IPS-15b (cell line): ENCODE results near the gene LRRC36.

Experiments
- H3K27me3 ChIP-seq: one replicate; pipeline ENCODE4 v1.6.1; 2013; ENCODE audit warnings: low read length; ENCODE audit not compliant: control insufficient read depth, insufficient read depth
- H3K36me3 ChIP-seq: one replicate; pipeline ENCODE4 v1.6.1; 2013; ENCODE audit warnings: low read length; ENCODE audit not compliant: control insufficient read depth, insufficient read depth
- H3K4me1 ChIP-seq: one replicate; pipeline ENCODE4 v1.6.1; 2013; ENCODE audit warnings: mild to moderate bottlenecking, low read length; ENCODE audit not compliant: control insufficient read depth, insufficient read depth
- H3K4me3 ChIP-seq: one replicate; pipeline ENCODE4 v1.5.1; 2013; ENCODE audit warnings: low read depth, low read length
- H3K9ac ChIP-seq: one replicate; pipeline ENCODE4 v1.6.1; 2013; ENCODE audit warnings: low read depth, mild to moderate bottlenecking, low read length
- H3K9me3 ChIP-seq: one replicate; pipeline ENCODE4 v1.6.1; 2013; ENCODE audit warnings: mild to moderate bottlenecking, low read length; ENCODE audit not compliant: control insufficient read depth, insufficient read depth

The LRRC36 gene

GRCh38 chr16:67388191-67388590 lies 61.6 kb downstream of the LRRC36 start:
- peaks cover 10% of the 10 kb centered on the region for H3K27me3 ChIP-seq
- H3K9me3 ChIP-seq, result no peaks in the 10 kb centered on the region
- no peaks in the 10 kb centered on the region for H3K36me3 ChIP-seq
- H3K9ac ChIP-seq, result no peak overlapping the region
- peaks cover 6% of the 10 kb centered on the region for H3K4me1 ChIP-seq
- H3K4me3 ChIP-seq, result no peak overlapping the region

GRCh38 chr16:67388591-67388990 lies 62.0 kb downstream of the LRRC36 start:
- peaks cover 12% of the 10 kb centered on the region for H3K27me3 ChIP-seq
- no peak overlapping the region for H3K4me3 ChIP-seq
- no peaks in the 10 kb centered on the region for H3K9me3 ChIP-seq
- H3K9ac ChIP-seq, result no peak overlapping the region
- H3K36me3 ChIP-seq, result no peaks in the 10 kb centered on the region
- H3K4me1 ChIP-seq, result peaks cover 6% of the 10 kb centered on the region

- H3K9me3 ChIP-seq, result no peaks in the 10 kb centered on the region
- H3K4me3 ChIP-seq, result no peak overlapping the region
- H3K4me1 ChIP-seq, result peaks cover 6% of the 10 kb centered on the region
- H3K9ac ChIP-seq, result no peak overlapping the region
- peaks cover 28% of the 10 kb centered on the region for H3K27me3 ChIP-seq
- no peaks in the 10 kb centered on the region for H3K36me3 ChIP-seq
These were observed 63.5 kb downstream of the LRRC36 start for GRCh38 chr16:67389911-67390815.

GRCh38 chr16:67390816-67391423 lies 64.3 kb downstream of the LRRC36 start:
- no peak overlapping the region for H3K4me3 ChIP-seq
- peaks cover 11% of the 10 kb centered on the region for H3K4me1 ChIP-seq
- no peaks in the 10 kb centered on the region for H3K36me3 ChIP-seq
- peaks cover 36% of the 10 kb centered on the region for H3K27me3 ChIP-seq
- no peaks in the 10 kb centered on the region for H3K9me3 ChIP-seq
- H3K9ac ChIP-seq, result no peak overlapping the region

GRCh38 chr16:67391424-67392300 lies 65.0 kb downstream of the LRRC36 start:
- H3K9me3 ChIP-seq, result no peaks in the 10 kb centered on the region
- peaks cover 11% of the 10 kb centered on the region for H3K4me1 ChIP-seq
- no peak overlapping the region for H3K4me3 ChIP-seq
- H3K36me3 ChIP-seq, result no peaks in the 10 kb centered on the region
- peaks cover 37% of the 10 kb centered on the region for H3K27me3 ChIP-seq
- H3K9ac ChIP-seq, result no peak overlapping the region

GRCh38 chr16:67392301-67393059 lies 65.9 kb downstream of the LRRC36 start:
- no peak overlapping the region for H3K9ac ChIP-seq
- no peaks in the 10 kb centered on the region for H3K9me3 ChIP-seq
- peaks cover 37% of the 10 kb centered on the region for H3K27me3 ChIP-seq
- no peaks in the 10 kb centered on the region for H3K36me3 ChIP-seq
- H3K4me3 ChIP-seq, result peak overlapping the region; percentile 59
- H3K4me1 ChIP-seq, result peaks cover 12% of the 10 kb centered on the region

GRCh38 chr16:67393111-67393787 lies 66.6 kb downstream of the LRRC36 start, which contains the start of gene TPPP3:
Gene TPPP3, minus strand, starts transcription at chr16:67393498. Its CDS starts 2,387 bp downstream, at chr16:67391111.
- Histone ChIP-seq H3K27me3 (peaks cover 38% of the 10 kb centered on the region), H3K4me1 (peaks cover 12% of the 10 kb centered on the region), H3K36me3 (no peaks in the 10 kb centered on the region), H3K4me3 (peak within 1 kb of the TSS; percentile 59), H3K9ac (no peak within 1 kb of the TSS), H3K9me3 (no peaks in the 10 kb centered on the region)

- Histone ChIP-seq H3K9ac (no peak overlapping the region), H3K9me3 (no peaks in the 10 kb centered on the region), H3K36me3 (no peaks in the 10 kb centered on the region), H3K27me3 (peaks cover 43% of the 10 kb centered on the region), H3K4me3 (peak overlapping the region; percentile 59), H3K4me1 (peaks cover 12% of the 10 kb centered on the region)
These were observed 67.2 kb downstream of the LRRC36 start for GRCh38 chr16:67393788-67394154.

- H3K27me3 ChIP-seq, result peaks cover 45% of the 10 kb centered on the region
- peak overlapping the region; percentile 59 for H3K4me3 ChIP-seq
- H3K9ac ChIP-seq, result no peak overlapping the region
These were observed 67.8 kb downstream of the LRRC36 start for GRCh38 chr16:67394155-67395104.

GRCh38 chr16:67395105-67395457 lies 68.5 kb downstream of the LRRC36 start:
- Histone ChIP-seq H3K4me3 (peak overlapping the region; percentile 59), H3K36me3 (no peaks in the 10 kb centered on the region), H3K4me1 (peaks cover 12% of the 10 kb centered on the region), H3K9ac (no peak overlapping the region), H3K9me3 (no peaks in the 10 kb centered on the region), H3K27me3 (peaks cover 45% of the 10 kb centered on the region)

More at GRCh38 chr16:67394155-67395104, 67.8 kb downstream of the LRRC36 start:
- peaks cover 12% of the 10 kb centered on the region for H3K4me1 ChIP-seq
- no peaks in the 10 kb centered on the region for H3K36me3 ChIP-seq
- no peaks in the 10 kb centered on the region for H3K9me3 ChIP-seq
